ENCODE measurements around the gene BTBD9. TPM values are rescaled to one million over a fixed set of nuclear protein-coding genes. Genes with fewer than 3 reads are reported as not detected.
"Not testable (repeated sequence)": the region's sequence is repeated elsewhere in the genome, so short reads cannot be mapped to it uniquely, and the experiment has no call there.

Gene BTBD9
- total RNA-seq, 1 experiment from 2014 or later, result 4.9 TPM

DNA sequence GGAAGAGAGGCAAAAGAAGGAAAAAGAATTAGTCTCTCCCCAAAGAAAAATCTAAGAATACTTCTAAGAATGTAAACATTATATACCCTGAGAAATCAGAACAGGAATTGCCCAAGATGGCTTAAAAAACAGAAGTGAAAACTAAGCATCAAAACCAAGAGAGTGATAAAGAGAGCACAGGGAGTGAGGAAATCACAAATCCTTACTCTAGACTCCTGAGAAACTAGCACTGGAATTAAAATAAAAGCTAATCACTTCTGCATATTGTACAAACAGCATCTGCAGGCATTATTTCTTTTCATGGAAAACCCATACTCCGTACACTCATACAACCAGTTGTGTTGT lies 285.7 kb downstream of the BTBD9 start:
- no peak for DNase-seq (ENCODE audit: extremely low read depth, low read depth)

DNA sequence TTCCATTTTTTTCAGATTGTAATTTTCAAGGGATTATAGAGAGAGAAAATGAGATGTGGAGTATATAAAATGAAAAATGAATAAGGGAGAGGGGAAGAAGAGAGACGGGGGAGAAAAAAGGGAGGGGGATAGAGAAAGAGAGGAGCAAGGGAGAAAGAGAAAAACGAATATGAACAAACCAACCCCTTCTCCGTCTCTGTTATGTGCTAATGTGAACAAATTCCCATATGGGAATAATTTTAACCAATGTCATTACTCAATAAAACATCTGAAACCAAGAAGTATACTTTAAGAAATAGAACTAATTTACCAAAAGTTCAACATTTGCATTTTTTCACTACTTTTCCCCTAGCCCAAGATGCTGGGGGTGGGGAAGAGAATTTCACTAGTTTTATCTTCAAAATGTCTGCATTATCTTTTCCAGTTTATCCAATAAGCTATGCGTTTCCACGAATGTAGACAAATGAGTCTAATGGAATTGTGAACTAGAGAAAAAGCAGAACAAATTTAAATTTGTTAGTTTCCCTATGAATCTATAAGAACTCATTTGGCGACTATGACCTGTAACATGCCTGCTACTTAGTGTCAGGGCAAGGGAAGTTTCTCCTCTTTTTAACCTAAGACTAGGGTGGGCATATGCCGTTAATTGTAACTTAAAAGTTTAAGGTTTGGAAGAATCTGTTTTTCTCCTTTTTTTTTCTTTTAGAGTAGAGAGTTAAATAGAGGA lies 286.3 kb downstream of the BTBD9 start:
- DNase-seq (ENCODE audit: extremely low read depth, low read depth), result no peak

DNA sequence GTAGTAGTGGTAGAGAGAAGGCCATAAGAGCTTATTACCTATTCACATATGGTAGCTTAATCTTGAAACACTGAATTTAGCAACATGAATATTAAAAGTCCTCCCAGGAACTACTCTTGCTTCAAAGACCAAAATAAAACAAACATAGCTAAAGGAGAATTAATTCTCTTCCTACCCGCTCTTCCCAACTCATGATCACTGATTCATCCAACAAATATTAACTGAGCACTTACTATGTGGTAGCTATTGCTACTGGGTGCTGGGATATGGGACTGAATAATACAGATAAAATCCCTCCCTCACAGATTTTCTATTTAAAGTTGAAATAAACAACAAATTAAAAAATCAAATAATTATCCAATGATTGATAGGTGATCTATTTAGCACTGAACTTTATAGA lies 287.1 kb downstream of the BTBD9 start:
- no peak for DNase-seq (ENCODE audit: extremely low read depth, low read depth)

DNA sequence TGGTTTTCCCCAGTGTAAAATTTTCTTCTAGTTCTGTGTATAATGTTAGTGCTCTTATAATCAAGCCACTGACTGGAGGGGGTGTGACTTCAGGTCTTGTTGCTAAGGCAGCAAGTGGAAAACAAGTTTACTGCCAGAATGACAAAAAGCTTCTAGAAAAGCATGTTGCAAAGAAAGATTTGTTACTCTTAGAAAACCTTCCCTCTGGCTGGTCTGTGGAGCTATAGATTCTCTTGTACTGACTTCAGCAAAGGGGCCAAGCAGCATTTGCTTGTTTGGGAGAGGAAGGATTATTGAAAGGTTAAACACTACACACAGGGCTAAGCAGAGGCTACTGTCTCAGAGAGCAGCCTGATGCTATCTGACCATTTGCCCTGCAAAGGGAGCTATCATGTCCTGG lies 288.8 kb downstream of the BTBD9 start:
- DNase-seq (ENCODE audit: extremely low read depth, low read depth), result no peak

DNA sequence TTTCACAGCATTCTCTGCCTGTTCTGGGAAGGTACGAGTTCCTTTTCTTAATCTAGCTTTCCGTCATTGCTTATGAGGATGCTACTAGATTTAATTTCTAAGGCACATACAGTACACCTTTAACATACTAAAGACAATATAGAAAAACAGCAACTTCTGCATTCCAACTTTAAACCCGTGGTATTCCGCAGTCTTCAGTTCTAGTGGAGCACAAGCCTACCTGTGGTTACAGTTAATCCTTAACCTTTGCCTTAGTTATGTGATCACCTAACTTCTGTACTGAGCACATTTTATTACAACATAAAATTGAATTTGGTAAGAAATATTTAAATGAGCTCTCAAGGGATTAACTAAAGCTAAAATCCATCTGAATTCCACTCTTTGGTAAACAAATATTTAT lies 289.5 kb downstream of the BTBD9 start:
- no peak for DNase-seq (ENCODE audit: extremely low read depth, low read depth)

DNA sequence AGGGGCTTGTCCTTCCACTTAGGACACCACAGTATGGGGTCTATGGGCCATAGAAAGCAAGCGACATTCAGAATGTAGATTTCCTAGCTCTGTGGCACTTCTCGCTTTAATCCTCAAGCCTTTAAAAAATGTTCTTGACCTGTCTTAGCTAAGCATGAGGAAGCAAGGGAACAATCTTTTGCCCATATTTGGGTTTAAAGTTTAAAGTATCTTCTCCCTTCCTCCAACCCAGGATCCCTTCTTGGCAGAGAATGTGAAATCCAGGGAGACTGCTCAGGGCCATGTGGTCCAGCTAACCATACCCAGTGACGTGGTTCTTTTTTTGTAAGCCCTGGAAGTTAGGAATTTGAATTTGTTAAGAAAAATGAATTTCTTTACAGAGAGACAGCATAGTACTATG lies 289.9 kb downstream of the BTBD9 start:
- no peak for DNase-seq (ENCODE audit: extremely low read depth, low read depth)

DNA sequence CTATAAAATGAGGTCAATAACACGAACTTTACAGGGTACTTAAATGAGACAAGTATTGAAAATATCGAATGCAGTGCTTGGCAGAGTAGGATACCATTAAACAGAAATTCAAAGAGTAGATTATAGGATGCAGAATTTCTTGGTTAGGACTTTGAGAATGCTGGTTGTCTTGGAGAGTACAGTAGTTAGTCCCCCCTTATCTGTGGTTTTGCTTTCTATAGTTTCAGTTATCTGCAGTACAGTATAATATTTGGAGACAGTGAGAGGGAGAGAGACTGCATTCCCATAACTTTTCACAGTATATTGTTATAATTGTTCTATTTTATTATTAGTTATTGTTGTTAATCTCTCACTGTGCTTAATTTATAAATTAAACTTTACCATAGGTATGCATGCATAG lies 290.5 kb downstream of the BTBD9 start:
- DNase-seq (ENCODE audit: extremely low read depth, low read depth), result no peak

DNA sequence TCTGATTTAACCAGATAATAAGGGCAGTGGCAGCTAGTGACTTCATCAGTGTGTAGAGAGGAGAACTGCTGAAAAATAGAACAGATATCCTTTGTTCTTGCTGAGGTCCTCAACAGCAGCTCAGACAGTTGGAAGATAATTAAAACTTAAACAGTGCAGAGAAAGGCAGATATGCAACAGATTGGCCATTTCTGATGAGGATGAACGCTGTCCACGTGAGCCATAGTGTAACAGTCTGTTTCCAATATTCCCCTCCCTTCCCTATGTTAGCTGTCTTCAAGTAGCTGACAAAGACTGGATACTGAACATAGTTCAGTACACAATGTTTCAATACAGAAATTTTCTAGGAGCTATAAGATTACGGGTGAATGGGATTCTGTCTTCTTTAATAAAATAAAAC lies 291.4 kb downstream of the BTBD9 start:
- DNase-seq (ENCODE audit: extremely low read depth, low read depth), result no peak

DNA sequence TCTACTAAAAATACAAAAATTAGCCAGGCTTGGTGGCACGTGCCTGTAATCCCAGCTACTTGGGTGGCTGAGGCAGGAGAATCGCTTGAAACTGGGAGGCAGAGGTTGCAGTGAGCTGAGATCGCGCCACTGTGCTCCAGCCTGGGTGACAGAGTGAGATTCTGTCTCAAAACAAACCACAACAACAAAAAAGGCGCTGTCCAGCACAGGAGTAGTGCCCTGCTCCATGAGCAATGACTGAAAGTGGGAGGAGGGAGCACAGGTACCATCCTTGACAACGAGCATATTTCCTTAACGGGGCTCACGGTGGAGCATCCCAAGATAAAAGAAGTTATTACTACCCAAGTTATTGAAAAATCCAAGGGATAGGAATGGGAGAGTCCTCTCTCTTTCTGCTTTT lies 291.9 kb downstream of the BTBD9 start:
- not testable (repeated sequence) for DNase-seq (ENCODE audit: extremely low read depth, low read depth)

DNA sequence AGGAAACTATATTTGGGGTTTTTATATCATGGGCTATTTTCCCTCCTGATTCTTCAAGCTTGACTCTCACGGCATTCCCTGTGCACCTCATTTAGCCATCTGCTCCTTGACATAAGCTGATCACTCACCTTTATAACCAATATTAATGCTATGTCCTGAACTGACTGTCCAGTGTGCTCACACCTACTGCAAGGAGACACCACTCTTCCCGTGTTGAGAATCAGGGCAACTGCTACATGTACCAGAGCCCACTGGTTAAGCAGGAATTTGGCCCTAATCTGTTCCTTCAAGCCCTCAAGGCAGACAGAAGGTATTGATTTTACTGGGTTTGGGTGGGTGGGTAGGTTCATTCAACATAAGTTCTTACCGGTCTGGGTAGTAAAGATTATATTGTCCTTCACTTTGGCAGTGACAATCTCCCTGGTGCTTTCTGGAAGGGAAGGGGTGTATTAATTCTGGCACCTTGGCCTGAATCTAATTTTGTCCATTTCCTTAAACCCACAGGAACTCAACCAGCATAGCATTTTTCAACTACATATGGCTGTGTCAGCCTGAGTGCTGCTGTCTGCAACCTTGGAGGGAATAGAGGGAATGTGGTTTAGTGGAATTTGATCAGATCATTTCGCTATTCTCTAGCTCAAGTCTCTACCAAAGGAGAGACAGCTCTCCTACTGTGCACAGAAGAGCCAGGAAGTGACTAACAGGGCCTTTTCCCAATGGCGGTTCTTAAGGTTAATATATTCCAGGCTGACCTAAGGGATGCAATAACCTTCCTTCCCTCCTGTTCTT lies 293.2 kb downstream of the BTBD9 start:
- no peak for DNase-seq (ENCODE audit: extremely low read depth, low read depth)

DNA sequence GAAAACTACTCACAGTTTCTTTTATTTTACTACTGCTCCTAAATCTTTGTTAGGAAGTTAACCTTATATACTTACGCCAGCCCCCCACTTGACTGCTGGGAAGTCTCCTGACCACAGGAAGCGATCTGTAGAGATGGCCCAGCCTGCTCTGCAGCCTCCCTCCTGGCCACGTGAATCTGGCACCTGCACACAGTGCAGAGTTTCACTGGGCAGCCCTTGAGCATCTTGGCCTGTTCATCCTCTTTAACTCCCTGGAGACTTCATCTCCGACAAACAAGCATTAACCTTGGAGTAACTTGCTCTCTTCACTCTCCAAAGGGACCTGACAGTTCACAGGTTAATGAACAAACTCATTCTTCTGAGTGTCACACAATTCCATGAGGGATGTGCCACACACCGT lies 294.1 kb downstream of the BTBD9 start:
- no peak for DNase-seq (ENCODE audit: extremely low read depth, low read depth)

DNA sequence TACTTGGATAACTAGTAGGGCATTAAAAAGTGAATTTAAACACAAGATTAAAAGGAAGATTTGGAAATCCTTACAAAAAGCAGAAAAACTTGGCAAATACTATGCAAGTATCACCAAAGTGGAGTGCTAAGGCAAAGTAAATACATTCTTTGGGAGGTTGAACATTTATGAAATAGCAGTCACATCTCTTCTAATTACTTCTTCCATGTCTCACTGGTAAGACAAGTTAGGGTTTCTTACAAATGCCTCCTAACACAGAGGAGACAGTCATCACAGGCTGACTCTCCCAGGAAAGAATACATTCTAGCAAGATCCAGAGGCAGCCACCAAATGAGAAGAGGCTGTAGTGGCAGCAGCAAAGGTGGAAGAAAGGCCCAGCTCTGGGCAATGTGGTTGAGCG lies 298.2 kb downstream of the BTBD9 start:
- DNase-seq (ENCODE audit: extremely low read depth, low read depth), result no peak

DNA sequence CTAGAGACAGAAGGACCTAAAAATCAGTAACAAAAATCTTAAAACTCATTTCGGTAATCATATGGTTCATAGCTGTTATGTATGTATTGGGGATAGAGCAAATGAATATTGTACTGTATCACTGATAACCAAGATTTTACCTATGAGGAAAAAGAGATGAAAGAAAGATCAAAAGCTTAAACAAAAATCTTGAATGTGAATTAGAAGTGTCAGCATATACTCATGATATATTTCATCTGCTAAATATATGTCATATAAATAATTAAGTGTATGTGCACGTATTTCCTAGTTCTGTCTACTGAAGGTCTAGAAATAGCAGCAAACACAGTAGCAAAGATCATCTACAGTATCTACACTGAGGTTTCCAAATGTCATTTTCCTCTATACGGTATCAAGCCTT lies 299.8 kb downstream of the BTBD9 start:
- no peak for DNase-seq (ENCODE audit: extremely low read depth, low read depth)

DNA sequence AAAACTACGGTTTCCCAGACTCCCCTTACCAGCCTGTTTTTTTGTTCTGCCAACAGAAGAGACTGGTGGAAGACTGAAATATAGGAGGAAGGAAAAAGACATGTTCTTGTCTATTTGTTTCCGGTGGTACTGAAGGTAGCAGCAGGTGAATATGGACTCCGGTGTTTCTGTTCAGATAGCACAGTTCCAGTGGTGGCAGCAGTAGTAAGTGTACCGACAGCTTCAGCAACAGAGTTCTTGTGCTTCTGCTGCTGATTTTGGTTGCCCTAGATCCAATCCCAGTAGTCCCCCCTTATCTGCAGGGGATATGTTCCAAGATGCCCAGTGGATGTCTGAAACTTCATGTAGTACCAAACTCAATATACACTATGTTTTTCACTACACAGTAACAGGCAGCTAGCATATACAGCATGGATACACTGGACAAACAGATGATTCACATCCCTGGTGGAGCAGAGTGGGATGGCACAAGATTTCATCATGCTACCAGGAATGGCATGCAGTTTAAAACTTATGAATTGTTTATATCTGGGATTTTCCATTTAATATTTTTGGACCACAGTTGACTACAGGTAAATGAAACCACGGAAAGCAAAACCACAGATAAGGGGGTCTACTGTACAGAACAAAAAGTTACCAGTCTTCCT lies 301.8 kb downstream of the BTBD9 start:
- DNase-seq (ENCODE audit: extremely low read depth, low read depth), result peak; percentile 78

DNA sequence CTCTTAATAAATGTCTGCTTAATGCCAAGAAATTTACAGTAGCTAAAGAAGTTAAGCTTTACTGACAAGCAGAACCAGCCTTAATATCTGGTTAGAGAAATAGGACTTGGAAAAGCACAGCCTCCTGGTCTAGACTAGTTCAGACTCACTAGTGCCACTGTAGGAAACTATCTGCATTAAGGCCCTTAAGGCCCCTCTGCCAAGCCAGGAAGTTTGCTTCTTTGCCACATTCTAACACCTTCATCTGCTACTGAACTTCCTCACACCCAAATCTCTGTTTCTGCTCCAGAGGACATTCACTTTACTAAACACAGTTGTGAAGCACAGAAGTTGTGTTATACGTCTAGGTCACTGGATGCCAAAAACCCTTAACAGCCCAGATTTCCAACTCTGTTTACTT lies 302.8 kb downstream of the BTBD9 start:
- DNase-seq (ENCODE audit: extremely low read depth, low read depth), result no peak

DNA sequence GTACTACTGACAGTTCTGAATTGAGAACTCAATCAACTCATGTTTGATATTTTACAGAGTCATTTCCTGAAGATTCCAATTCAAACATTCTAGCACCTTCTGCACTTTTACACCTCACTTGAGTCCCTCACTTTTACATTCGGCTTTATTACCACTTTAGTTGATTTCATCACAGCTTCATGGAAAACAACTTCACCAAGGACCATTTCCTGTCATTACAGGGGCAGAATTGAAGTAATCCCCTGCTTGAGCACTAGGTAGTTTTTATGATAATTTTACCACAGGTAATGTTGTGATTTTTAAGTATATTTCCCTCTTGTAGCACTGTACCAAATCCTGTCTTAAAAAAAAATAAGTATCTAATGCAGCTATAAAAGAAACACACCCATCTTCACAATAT lies 312.9 kb downstream of the BTBD9 start:
- no peak for DNase-seq (ENCODE audit: extremely low read depth, low read depth)

DNA sequence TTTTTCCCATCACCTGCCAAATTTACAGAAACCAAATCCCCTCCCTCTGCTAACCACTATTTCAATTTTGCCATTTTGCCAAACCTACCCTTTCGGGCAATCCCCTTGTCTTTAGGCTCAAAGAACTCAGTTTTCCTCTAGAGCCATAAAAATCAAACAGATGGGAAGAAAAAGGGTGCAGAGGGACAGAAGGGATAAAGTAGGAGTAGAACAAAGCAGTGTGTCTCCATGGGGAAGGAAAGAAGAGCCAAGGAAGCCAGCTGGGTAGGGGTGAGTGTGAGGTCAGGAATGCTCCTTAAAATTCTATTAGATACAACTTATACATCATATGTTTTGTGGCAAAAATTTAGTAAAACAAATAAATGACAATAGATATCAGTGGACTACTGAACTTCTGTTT lies 316.5 kb downstream of the BTBD9 start:
- DNase-seq (ENCODE audit: extremely low read depth, low read depth), result no peak

DNA sequence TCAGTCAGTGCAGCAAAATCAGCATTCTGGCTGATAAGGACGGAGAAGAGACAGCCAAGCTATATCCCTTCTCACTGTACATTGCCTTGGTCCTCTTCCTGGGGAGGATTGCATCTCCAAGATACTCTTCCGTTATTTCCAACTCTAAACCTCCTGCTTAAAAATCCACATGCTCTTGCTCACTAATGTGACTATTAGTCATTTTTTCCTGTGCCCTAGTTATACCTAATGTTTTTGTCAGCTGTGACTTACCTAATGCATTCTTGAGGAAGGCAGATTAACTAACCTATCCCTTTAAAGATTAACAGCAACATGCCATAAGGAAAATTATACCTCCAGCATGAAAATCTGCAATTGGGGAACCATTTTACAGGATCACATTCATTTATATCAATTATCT lies 317.6 kb downstream of the BTBD9 start:
- no peak for DNase-seq (ENCODE audit: extremely low read depth, low read depth)

DNA sequence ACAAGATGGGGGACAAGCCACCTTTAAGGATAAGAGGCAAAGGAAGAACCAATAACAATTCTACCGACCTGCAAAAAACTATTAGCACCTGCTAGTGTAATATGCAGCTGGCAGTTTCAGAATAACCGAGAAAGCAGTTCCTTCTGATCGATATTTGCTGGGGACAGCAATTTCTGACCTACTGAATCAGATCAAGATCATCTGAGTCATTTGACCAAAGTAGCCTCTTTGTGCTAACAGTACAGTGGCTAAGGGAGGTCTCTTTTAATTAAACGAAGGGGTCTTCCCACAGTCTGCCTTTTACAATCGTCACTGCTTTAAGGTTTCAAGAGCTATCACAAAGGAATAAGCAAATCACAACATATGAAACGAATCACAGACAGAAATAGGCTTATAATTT lies 318.9 kb downstream of the BTBD9 start:
- no peak for DNase-seq (ENCODE audit: extremely low read depth, low read depth)

DNA sequence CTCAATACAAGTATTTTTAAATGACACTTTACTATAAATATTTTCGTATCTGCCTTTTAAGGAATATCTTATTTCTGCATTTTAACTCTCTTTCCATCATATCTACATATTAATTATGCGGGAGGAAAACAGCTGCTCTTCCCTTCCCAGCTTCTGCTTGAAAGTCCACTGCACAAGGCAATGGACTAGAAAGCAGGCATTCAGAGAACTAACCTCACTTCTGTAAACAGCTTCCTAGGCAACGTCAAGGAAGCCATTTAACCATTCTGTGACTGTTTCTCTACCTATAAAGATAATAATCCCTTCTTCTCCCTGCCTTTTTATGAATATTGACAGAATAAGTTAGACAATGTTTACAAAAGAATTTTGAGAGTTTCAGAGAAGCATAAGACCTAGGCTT lies 319.4 kb downstream of the BTBD9 start:
- no peak for DNase-seq (ENCODE audit: extremely low read depth, low read depth)

DNA sequence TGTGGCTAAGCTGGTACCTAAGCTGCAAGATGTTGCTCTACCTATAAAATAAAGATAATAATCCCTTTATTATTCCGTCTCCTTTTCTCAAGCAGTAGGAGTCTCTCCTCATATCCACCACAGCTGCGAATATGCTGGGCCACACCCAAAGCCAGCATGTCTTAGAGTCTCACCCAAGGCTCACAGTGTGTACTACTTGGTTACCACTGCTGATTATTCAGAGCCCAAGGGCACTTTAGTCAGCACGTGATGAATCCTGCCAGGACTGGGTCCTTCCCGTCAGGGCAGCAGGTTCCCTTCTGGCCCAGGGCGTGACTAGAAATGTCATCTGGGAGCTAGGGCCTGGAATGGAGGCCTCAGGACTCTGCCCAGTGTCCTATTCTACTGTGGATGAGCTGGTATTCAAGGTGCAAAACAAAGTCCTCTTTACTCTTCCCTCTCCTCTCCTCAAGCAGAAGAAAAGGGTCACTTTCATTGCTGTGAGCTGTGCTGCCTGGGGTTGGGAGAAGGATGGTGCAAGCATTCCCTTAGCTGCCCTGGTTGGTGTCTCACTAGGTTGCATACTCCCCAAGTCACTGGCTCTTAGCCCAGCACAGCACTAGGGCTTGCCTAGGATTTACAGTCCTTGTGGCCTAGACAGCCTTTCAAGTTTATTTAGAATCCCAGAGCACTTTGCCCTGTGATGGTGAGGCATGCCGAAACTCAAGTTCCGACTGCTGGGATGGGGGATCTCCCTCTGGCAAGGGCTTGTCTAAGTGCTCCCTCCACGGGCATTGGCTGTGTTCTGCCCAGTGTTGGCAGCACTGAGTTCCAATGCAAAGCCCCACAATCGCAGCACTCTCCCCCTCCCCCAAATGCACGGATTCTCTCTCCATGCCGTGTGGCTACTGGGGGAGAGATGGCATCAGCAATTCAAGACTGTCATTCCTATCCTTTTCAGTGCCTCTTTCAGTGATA lies 320.2 kb downstream of the BTBD9 start:
- DNase-seq (ENCODE audit: extremely low read depth, low read depth), result no peak
